Muscle layer of colon (tissue), 2 donors: ENCODE data around the gene NUP214.
"Not testable (repeated sequence)": the region's sequence is repeated elsewhere in the genome, so short reads cannot be mapped to it uniquely, and the experiment has no call there.

ENCODE experiments used
- H3K27ac ChIP-seq: one replicate; pipeline ENCODE4 v1.7.0; 2013; ENCODE audit warnings: low read depth, mild to moderate bottlenecking, low read length, moderate library complexity
- H3K27me3 ChIP-seq, 2 donors: one replicate each; pipeline ENCODE4 v1.7.0; 2013; ENCODE audit warnings: low read length in 2 of 2, mild to moderate bottlenecking in 2 of 2; ENCODE audit not compliant: insufficient read depth in 2 of 2, control insufficient read depth in 1 of 2
- H3K36me3 ChIP-seq: one replicate; pipeline ENCODE4 v1.7.0; 2013; ENCODE audit warnings: mild to moderate bottlenecking, low read length; ENCODE audit not compliant: insufficient read depth
- H3K4me1 ChIP-seq: one replicate; pipeline ENCODE4 v1.7.0; 2013; ENCODE audit warnings: mild to moderate bottlenecking, low read length; ENCODE audit not compliant: insufficient read depth
- H3K4me3 ChIP-seq, 2 donors: one replicate each; pipeline ENCODE4 v1.7.0; 2013; ENCODE audit warnings: low read length in 2 of 2, low read depth in 1 of 2, mild to moderate bottlenecking in 1 of 2, moderate library complexity in 1 of 2
- H3K9ac ChIP-seq: one replicate; pipeline ENCODE4 v1.7.0; 2013; ENCODE audit warnings: low read length
- H3K9me3 ChIP-seq: one replicate; pipeline ENCODE4 v1.7.0; 2013; ENCODE audit warnings: mild to moderate bottlenecking, low read length
- donor health status: abdominal sarcoma.
- donor health status: Adenocarcinoma of cecum.

Gene NUP214

GRCh38 chr9:131098391-131099101, 26.8 kb upstream of the NUP214 start:
- Histone ChIP-seq H3K9ac (no peak overlapping the region), H3K27me3 (peaks cover 4 to 41% of the 10 kb centered on the region in 2 donors), H3K4me1 (no peaks in the 10 kb centered on the region), H3K27ac (no peak overlapping the region), H3K9me3 (no peaks in the 10 kb centered on the region), H3K4me3 (no peak overlapping the region), H3K36me3 (no peaks in the 10 kb centered on the region)

GRCh38 chr9:131099102-131099606, 26.2 kb upstream of the NUP214 start:
- Histone ChIP-seq H3K27ac (no peak overlapping the region), H3K4me1 (no peaks in the 10 kb centered on the region), H3K9ac (no peak overlapping the region), H3K4me3 (no peak overlapping the region), H3K36me3 (no peaks in the 10 kb centered on the region), H3K27me3 (peaks cover 4 to 41% of the 10 kb centered on the region in 2 donors), H3K9me3 (no peaks in the 10 kb centered on the region)

- H3K4me3 ChIP-seq, H3K4me1 ChIP-seq: not testable (repeated sequence)
Observed at GRCh38 chr9:131099845-131100244, 25.5 kb upstream of the NUP214 start.

GRCh38 chr9:131100445-131100844, 24.9 kb upstream of the NUP214 start:
- H3K36me3 ChIP-seq: no peaks in the 10 kb centered on the region
- H3K27ac ChIP-seq: no peak overlapping the region
- no peak overlapping the region for H3K4me3 ChIP-seq
- H3K4me1 ChIP-seq: no peaks in the 10 kb centered on the region
- peaks cover 0 to 31% of the 10 kb centered on the region in 2 donors for H3K27me3 ChIP-seq
- H3K9ac ChIP-seq: no peak overlapping the region
- no peaks in the 10 kb centered on the region for H3K9me3 ChIP-seq

More at GRCh38 chr9:131099845-131100244, 25.5 kb upstream of the NUP214 start:
- H3K27ac ChIP-seq, H3K36me3 ChIP-seq, H3K9me3 ChIP-seq, H3K9ac ChIP-seq: not testable (repeated sequence)
- peaks cover under 1 to 37% of the 10 kb centered on the region in 2 donors for H3K27me3 ChIP-seq

- H3K27me3 ChIP-seq: peaks cover 0 to 25% of the 10 kb centered on the region in 2 donors
- no peaks in the 10 kb centered on the region for H3K4me1 ChIP-seq
- no peak overlapping the region for H3K4me3 ChIP-seq
- no peak overlapping the region for H3K9ac ChIP-seq
- no peaks in the 10 kb centered on the region for H3K36me3 ChIP-seq
- H3K9me3 ChIP-seq: no peaks in the 10 kb centered on the region
- H3K27ac ChIP-seq: no peak overlapping the region
Observed at GRCh38 chr9:131101207-131101964, 24.0 kb upstream of the NUP214 start.

GRCh38 chr9:131103024-131103423, 22.4 kb upstream of the NUP214 start:
- Histone ChIP-seq H3K4me1 (no peaks in the 10 kb centered on the region), H3K4me3 (no peak overlapping the region), H3K27me3 (peaks cover 0 to 9% of the 10 kb centered on the region in 2 donors), H3K27ac (no peak overlapping the region), H3K9ac (no peak overlapping the region), H3K9me3 (no peaks in the 10 kb centered on the region), H3K36me3 (no peaks in the 10 kb centered on the region)

- H3K4me3 ChIP-seq: no peak overlapping the region
- H3K9me3 ChIP-seq: no peaks in the 10 kb centered on the region
- no peaks in the 10 kb centered on the region for H3K4me1 ChIP-seq
- no peak overlapping the region for H3K9ac ChIP-seq
- H3K36me3 ChIP-seq: no peaks in the 10 kb centered on the region
- H3K27ac ChIP-seq: no peak overlapping the region
- peaks cover 0 to 4% of the 10 kb centered on the region in 2 donors for H3K27me3 ChIP-seq
Observed at GRCh38 chr9:131103535-131103934, 21.9 kb upstream of the NUP214 start.

GRCh38 chr9:131104016-131104740, 21.2 kb upstream of the NUP214 start:
- Histone ChIP-seq H3K9ac (no peak overlapping the region), H3K27me3 (no peaks in the 10 kb centered on the region), H3K36me3 (no peaks in the 10 kb centered on the region), H3K27ac (no peak overlapping the region), H3K4me3 (no peak overlapping the region), H3K9me3 (no peaks in the 10 kb centered on the region), H3K4me1 (no peaks in the 10 kb centered on the region)

GRCh38 chr9:131105952-131106351, 19.4 kb upstream of the NUP214 start:
- Histone ChIP-seq H3K9me3 (no peaks in the 10 kb centered on the region), H3K36me3 (no peaks in the 10 kb centered on the region), H3K27ac (no peak overlapping the region), H3K27me3 (no peaks in the 10 kb centered on the region), H3K4me3 (no peak overlapping the region), H3K9ac (no peak overlapping the region), H3K4me1 (no peaks in the 10 kb centered on the region)

GRCh38 chr9:131107760-131108159, 17.6 kb upstream of the NUP214 start:
- Histone ChIP-seq H3K9ac (no peak overlapping the region), H3K4me1 (no peaks in the 10 kb centered on the region), H3K9me3 (no peaks in the 10 kb centered on the region), H3K36me3 (no peaks in the 10 kb centered on the region), H3K27ac (no peak overlapping the region), H3K4me3 (no peak overlapping the region), H3K27me3 (no peaks in the 10 kb centered on the region)

GRCh38 chr9:131111186-131111853, 14.1 kb upstream of the NUP214 start:
- Histone ChIP-seq H3K4me1 (no peaks in the 10 kb centered on the region), H3K36me3 (no peaks in the 10 kb centered on the region), H3K27me3 (no peaks in the 10 kb centered on the region), H3K4me3 (no peak overlapping the region), H3K9me3 (no peaks in the 10 kb centered on the region), H3K27ac (no peak overlapping the region), H3K9ac (no peak overlapping the region)
